GM10847 (cell line): Measurements from ENCODE around the gene CHRM2.

Experiments used
- POLR2A ChIP-seq: IDR thresholded peaks from 2 replicates; pipeline ENCODE4 v1.6.1; 2011; ENCODE audit not compliant: insufficient read length; ENCODE audit errors: extremely low read depth

The CHRM2 gene

GRCh38 chr7:136884492-136884891, 16.0 kb downstream of the CHRM2 start:
- no peak for TF ChIP-seq POLR2A

- TF ChIP-seq POLR2A: no peak
Observed at GRCh38 chr7:136887317-136887716, 18.9 kb downstream of the CHRM2 start.

- no peak for TF ChIP-seq POLR2A
Observed at GRCh38 chr7:136890399-136890798, 21.9 kb downstream of the CHRM2 start.

GRCh38 chr7:136891850-136892249, 23.4 kb downstream of the CHRM2 start:
- no peak for TF ChIP-seq POLR2A

GRCh38 chr7:136894789-136895188, 26.3 kb downstream of the CHRM2 start:
- TF ChIP-seq POLR2A: no peak

- no peak for TF ChIP-seq POLR2A
Observed at GRCh38 chr7:136897676-136898075, 29.2 kb downstream of the CHRM2 start.

- no peak for TF ChIP-seq POLR2A
Observed at GRCh38 chr7:136900005-136900404, 31.6 kb downstream of the CHRM2 start.

- no peak for TF ChIP-seq POLR2A
Observed at GRCh38 chr7:136910771-136911170, 42.3 kb downstream of the CHRM2 start.

GRCh38 chr7:136911344-136911743, 42.9 kb downstream of the CHRM2 start:
- no peak for TF ChIP-seq POLR2A

- no peak for TF ChIP-seq POLR2A
Observed at GRCh38 chr7:136912339-136912738, 43.9 kb downstream of the CHRM2 start.

GRCh38 chr7:136914016-136914415, 45.6 kb downstream of the CHRM2 start:
- no peak for TF ChIP-seq POLR2A

- TF ChIP-seq POLR2A: no peak
Observed at GRCh38 chr7:136919820-136920219, 51.4 kb downstream of the CHRM2 start.

- TF ChIP-seq POLR2A: no peak
Observed at GRCh38 chr7:136923111-136923667, 54.7 kb downstream of the CHRM2 start.

- TF ChIP-seq POLR2A: no peak
Observed at GRCh38 chr7:136925044-136925443, 56.6 kb downstream of the CHRM2 start.

- TF ChIP-seq POLR2A: no peak
Observed at GRCh38 chr7:136925556-136925955, 57.1 kb downstream of the CHRM2 start.

- TF ChIP-seq POLR2A: no peak
Observed at GRCh38 chr7:136931169-136931867, 62.9 kb downstream of the CHRM2 start.

- no peak for TF ChIP-seq POLR2A
Observed at GRCh38 chr7:136937436-136937835, 69.0 kb downstream of the CHRM2 start.

GRCh38 chr7:136938476-136938875, 70.0 kb downstream of the CHRM2 start:
- no peak for TF ChIP-seq POLR2A

- TF ChIP-seq POLR2A: no peak
Observed at GRCh38 chr7:136940122-136940521, 71.7 kb downstream of the CHRM2 start.
